Adrenal gland (tissue), 5 donors: ENCODE data around the gene TRAPPC6A.

ENCODE experiments used
- CTCF ChIP-seq, 6 experiments: fragments of 450-650 bp in 4 of 6; fragments of 200-600 bp in 2 of 6; sonication (generic) in 1 of 6; IDR thresholded peaks; 1 replicate in 5 of 6; 2 replicates in 1 of 6; pipeline versions ENCODE4 v1.5.1 to v1.8.0; 2016 to 2021; ENCODE audit warnings: antibody characterized with exemption in 6 of 6, mild to moderate bottlenecking in 2 of 6, moderate library complexity in 1 of 6
- POLR2A ChIP-seq, 2 donors: fragments of 450-650 bp; IDR thresholded peaks; one replicate each; pipeline ENCODE4 v1.6.1; 2017; ENCODE audit warnings: antibody characterized with exemption in 2 of 2, mild to moderate bottlenecking in 2 of 2, moderate library complexity in 1 of 2
- donor health status: DM: no; HTN: no; CAD: no.

- TF ChIP-seq POLR2A (IDR thresholded peaks at IDR 0.05) = no peak
- no peak for TF ChIP-seq CTCF (IDR thresholded peaks at IDR 0.05)
Measured at GRCh38 chr19:45139286-45140143, 38.5 kb downstream of the TRAPPC6A start.
